HG02884 (cell line): ENCODE measurements around the gene TENM4.

Experiments used
- ATAC-seq: cut with Tn5 transposase; IDR thresholded peaks from one replicate; pipeline ENCODE4 v1.9.1; 2021; ENCODE audit warnings: mild to moderate bottlenecking, moderate library complexity; ENCODE audit not compliant: unreplicated experiment

The TENM4 gene

GRCh38 chr11:79189055-79189454 lies 251.8 kb downstream of the TENM4 start:
- ATAC-seq = no peak

DNA sequence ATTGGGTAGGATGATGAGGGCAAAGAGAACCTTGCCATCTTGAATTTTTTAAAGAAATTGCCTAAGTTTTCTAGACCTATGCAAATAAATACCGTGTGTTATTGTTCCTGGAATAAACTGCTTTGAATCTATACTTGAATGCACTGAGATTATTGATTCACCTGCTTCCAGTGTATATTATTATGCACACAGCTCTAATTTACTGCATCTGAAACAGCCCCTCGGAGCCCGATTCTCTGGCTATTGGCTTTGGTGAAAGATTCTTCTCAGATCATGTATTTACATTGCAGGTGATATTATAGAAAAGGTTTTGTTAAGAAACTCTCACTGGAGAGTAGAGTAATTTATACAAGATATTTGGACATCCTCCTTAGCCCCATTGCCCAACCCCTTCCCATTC lies 254.2 kb downstream of the TENM4 start:
- no peak for ATAC-seq

DNA sequence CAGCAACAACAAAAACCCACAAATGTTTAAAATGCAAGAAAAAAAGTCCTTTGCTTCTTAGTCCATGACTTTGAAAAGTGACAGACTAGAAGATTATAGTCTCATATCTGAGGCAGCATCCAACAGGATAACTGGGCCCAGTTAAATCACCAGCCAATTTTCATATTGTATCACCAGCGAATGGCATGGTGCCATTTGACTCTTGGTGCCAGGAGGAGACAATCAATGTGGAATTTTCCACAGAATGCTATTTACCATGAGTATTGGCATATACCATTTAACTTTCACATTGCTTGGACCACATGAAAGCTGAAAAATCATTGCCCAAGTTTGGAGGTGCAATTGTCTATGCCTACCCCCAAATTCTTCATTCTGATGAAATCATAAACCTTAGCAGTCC lies 255.5 kb downstream of the TENM4 start:
- ATAC-seq = no peak

DNA sequence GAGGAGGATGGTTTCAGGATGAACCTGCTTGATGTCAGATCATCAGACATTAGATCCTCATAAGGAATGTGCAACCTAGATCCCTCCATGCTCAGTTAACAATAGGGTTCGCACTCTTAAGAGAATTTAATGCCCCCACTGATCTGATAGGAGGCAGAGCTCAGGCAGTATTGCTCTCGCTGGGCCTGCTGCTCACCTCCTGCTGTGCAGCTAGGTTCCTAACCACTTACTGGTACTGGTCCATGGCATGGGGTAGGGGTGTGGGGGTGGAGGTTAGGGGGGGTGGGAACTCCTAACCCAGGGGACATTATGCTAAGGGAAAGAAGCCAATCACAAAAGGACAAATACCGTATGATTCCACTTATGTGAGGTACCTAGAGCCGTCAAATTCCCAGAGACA lies 256.5 kb downstream of the TENM4 start:
- no peak for ATAC-seq

DNA sequence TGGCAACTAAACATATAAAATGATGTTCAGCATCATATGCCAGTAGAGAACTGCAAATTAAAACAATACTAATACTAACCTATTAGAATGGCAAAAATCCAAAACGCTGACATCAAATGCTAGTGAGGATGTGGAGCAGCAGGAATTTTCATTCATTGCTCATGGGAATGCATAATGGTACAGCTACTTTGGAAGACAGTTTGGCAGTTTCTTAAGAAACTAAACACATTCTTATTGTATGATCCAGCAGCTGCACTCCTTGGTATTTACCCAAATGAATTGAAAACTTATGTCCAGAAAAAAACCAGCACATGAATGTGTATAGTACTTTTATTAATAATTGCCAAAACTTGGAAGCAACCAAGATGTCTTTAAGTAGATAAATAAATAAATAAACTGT lies 258.0 kb downstream of the TENM4 start:
- ATAC-seq = no peak

- ATAC-seq = no peak
Measured at GRCh38 chr11:79179087-79179486, 261.7 kb downstream of the TENM4 start.

GRCh38 chr11:79174045-79175008 lies 266.5 kb downstream of the TENM4 start:
- ATAC-seq = no peak

GRCh38 chr11:79173615-79174014 lies 267.2 kb downstream of the TENM4 start:
- no peak for ATAC-seq

DNA sequence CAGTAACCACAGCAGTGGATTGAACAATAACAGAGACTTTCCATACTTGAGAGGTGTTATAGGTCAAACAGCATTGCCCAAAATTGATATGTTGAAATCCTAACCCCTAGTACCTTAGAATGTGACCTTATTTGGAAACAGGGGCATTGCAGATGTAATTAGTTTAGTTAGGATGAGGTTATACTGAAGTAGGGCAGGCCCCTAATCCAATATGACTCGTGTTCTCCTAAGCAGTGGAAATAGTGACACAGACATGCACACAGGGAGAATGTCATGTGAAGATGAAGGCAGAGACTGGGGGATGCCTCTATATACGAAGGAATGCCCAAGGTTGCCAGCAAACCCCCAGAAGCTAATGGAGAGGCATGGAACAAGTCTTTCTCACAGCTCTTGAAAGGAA lies 270.5 kb downstream of the TENM4 start:
- no peak for ATAC-seq

GRCh38 chr11:79168530-79169110 lies 272.2 kb downstream of the TENM4 start:
- no peak for ATAC-seq

- ATAC-seq = no peak
Measured at GRCh38 chr11:79167510-79168188, 273.2 kb downstream of the TENM4 start.

- no peak for ATAC-seq
Measured at GRCh38 chr11:79165908-79166307, 274.9 kb downstream of the TENM4 start.

DNA sequence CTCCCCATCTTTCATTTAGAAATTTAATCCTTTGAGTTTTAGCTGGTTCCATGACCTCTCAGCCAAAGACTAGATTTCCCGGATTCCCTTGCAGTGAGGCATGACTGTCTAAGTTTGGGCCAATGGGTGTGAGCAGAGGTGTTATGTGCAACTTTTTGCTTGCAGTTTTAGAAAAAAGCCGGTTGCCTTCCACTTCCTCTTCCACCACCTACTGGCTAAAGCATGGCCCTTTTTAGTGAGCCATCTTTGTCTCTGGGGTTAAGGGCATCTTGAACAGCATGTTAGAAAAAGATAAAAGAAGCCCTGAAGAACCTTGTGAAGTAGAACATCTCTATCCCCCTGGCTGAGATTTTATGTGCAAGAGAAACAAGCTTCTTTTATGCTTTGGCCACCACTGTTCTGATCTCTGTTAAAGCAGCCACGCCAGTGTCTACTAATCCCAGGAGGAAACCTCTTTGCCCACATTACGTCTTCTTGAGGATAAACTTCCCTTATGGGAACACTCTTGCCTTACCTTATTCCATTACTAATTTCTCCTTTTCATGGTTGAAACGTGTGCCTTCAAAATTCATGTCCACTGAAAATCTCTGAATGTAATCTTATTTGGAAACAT lies 279.9 kb downstream of the TENM4 start:
- no peak for ATAC-seq

DNA sequence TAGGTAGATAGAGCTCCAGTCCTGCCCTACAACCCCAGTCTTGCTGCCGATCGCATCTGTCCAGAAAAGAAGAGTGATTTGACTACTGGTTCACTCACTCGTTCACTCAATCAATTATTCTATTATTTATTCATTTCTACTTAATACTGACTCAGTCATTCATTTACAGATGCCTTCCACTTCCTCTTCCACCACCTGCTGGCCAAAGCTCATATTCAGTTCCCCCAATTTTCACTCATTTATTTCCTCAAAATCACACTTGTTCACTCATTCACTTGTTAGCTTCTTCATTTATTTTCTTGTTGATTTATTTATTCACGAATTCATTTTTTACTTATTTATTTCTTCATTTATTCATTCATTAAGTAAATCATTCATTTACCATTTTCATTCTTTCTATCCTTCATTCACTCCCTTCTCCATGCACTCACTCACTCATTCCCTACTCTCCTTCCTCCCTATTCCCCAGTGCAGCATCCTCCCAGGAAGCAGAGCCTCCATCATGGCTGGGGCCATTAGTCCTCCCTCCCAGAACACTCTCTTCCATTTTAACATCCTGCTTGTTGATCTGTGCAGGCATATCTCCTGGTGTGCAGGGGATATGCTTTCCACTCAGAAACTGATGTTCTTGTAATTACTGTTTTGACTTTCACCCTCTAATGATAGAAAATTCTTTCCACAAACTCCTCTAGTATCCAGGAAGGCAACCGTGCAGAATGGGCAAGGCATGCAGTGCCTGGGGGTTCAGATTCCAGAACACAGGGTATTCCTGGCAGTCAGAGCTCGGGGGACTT lies 281.0 kb downstream of the TENM4 start:
- ATAC-seq = no peak

- ATAC-seq = no peak
Measured at GRCh38 chr11:79157738-79158137, 283.1 kb downstream of the TENM4 start.

- ATAC-seq = no peak
Measured at GRCh38 chr11:79156031-79156430, 284.8 kb downstream of the TENM4 start.

DNA sequence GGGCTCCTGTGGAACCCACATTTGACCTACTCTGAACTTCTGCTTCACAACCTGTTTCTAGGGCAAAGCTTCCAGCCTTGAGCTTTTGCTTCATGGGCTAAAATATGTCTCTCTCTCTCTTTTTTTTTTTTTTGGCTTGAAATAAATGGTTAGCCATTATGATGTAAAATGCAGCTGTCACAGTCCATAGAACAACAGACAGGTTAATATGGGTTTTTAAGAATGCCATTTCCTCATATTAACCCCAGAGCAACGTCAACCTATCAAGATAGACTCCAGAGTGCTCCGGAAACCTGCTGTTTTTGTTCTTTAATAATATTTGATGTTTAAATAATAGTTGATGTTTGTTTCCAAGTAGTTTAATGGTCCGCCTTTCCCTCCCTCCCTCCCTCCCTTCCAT lies 285.6 kb downstream of the TENM4 start:
- no peak for ATAC-seq

GRCh38 chr11:79152511-79152910 lies 288.3 kb downstream of the TENM4 start:
- ATAC-seq = no peak

DNA sequence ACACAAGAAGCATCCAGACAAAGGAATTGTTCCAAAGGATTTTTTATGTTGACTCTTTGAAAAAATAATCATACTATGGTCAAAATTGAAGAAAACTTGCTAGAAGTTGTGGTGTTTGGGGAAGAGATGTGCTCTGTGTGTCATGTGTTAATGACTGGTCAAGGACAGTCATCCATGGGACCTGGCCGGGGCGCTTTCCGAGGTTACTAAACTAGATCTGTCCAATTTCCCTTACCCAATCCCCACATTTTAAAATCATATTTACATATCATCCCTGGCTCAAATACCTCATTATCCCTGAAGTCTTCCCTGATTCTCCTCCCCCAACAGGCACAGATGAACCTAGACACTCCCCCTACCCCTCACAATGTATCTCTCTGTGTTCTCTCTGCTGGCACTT lies 289.4 kb downstream of the TENM4 start:
- no peak for ATAC-seq

- no peak for ATAC-seq
Measured at GRCh38 chr11:79150966-79151365, 289.9 kb downstream of the TENM4 start.

DNA sequence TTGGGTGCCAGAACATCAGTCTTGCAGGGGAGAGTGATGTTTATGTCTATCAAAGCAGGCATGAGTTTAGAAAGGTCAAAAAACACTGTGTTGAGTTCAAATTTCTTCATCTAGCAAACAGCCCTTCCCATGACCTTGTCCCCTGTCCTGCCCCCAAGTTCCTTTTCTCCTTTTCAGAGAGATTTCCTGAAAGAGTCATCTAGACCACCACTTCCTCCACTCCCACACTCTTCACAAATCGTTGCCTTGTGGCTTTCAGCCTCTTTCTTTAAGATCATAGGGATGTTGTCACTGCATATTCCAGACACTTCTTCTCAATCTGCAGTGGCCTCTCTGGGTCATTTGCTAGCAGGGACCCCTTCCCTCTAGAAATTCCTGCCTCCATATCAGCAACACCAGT lies 290.5 kb downstream of the TENM4 start:
- ATAC-seq = no peak
